Head of caudate nucleus (tissue), 42 donors: Measurements from ENCODE around the gene RAB3C.

Experiments used
- DNase-seq, 42 donors: peaks; one replicate each; pipeline versions ENCODE4 v3.0.0 to v3.0.0-alpha.2; 2020 to 2021; ENCODE audit warnings: mixed read lengths in 7 of 42
- intact Hi-C: fragments of 100-400 bp; cut with DNase I; formaldehyde crosslinking; loops from one replicate; pipeline ENCODE4 v1.15.0; 2022

Gene RAB3C

DNA sequence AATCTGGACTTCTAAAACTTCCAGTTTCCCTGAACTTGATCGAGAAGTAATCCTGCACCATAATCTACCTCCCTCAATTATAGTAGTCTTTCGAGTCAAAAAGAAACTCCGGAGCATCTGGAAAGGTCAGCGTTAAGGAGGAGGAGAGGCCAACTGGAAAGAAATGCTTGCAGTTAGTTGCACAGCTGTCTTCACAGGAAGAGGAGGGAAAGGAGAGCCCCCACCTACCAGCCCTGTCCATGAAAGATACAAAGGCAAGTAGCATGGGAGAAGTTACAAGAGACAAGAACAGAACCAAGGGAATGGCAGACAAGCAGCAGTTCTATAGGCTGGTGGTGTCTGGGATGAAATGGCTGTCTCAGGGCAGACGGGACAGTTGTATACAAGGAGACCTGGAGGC is 170.6 kb downstream of the RAB3C start:
- DNase-seq, result no peak
- intact Hi-C loops, result no loop called here

DNA sequence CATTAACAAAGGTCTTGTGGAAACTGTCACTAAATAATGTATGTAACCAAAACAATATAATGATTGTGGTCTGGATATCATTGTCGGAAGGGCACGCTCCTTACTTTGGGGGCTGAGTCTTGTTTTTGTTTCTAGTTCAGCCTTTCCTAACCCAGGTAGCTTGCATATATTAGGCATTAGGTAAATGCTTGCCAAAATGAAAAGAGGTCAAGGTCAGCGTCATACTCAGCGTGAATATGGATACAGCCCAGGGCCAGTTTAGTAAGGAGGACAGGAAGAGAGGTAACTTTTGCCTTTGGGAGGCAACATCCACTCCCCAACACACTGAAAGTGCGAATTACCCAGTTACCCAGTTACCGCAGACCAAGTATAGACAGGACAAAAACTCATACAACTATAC is 171.4 kb downstream of the RAB3C start:
- intact Hi-C loops, result no loop called here
- no peak for DNase-seq

DNA sequence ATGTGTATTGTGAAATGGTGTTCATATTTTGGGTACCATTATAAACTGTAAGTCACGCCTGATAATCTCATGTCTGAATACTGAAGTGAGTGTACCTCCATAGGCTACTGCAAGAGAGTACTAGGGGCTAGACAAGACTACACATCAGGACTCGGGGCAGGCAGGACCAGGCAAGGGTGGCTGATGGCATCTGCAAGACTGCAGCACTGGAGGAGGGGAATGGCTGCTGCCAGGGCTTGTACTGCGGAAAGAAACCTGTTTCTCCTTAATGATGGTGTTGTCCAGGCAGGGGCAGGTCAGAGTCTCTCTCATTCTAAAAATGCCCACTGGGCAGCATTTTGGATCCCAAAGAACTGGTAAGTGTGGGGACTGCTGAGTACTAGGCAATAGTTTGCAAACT is 172.5 kb downstream of the RAB3C start:
- DNase-seq, result no peak
- intact Hi-C loops, result no loop called here

- DNase-seq, result no peak
- intact Hi-C loops, result no loop called here
Measured at GRCh38 chr5:58759745-58760144, 176.9 kb downstream of the RAB3C start.

DNA sequence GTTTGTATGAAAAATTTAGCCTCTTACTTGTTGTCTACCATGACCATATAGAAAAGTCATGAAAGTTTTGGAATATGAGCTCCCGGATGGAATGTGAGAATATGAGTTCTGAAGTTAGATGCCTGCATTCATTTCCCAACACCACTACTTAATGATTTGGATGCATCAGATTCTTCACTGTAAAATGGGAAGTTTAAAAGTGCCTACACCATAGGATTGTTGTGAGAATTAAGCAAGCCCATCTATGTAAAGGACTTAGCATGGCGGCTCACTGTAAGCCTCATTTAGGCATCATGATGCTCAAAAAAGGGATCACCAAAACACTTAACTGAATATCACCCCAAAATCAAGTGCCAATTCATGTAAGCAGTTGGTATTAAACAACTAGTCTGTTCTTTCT is 177.3 kb downstream of the RAB3C start:
- no peak for DNase-seq
- intact Hi-C loops, result no loop called here

DNA sequence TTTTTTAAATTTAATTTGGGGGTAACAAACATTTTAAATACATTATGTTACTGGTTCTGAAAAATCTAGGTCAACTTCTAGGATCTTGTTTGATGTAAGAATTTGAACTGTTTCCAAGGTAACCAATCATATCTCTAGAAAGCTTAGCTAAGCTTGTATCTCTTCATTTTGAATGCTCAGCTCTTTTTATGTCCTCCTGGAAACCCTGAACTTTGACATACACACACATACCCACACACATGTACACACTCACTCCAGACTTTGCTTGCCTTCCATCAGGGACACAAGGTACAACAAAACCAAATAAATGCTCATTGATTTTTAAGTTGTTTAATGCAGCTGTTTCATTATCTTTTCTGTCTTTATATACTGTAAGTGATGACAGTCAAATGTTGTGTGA is 178.5 kb downstream of the RAB3C start:
- intact Hi-C loops, result no loop called here
- DNase-seq, result no peak

- no peak for DNase-seq
- intact Hi-C loops, result no loop called here
Measured at GRCh38 chr5:58763390-58763789, 180.5 kb downstream of the RAB3C start.

- intact Hi-C loops, result no loop called here
- DNase-seq, result no peak
Measured at GRCh38 chr5:58764199-58764598, 181.3 kb downstream of the RAB3C start.

DNA sequence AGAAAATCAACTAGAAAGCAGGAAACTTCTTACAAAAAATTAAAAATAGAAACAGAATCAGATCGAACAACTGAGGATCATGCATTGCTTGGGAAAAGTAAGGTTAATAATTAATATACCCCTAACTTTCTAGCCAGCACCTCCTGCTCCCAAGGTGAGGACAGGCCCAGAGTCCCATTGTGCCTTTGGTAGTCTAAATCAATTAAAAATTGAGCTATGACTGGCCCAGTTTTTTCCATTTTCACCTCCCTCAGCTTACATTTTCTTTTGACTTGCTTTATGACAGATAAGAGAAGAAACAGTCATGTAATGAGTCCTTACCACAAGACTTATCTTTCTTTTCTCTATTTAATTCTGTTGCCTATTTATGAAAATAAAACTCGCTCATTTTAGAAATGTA is 182.2 kb downstream of the RAB3C start:
- DNase-seq, result no peak
- intact Hi-C loops, result no loop called here

DNA sequence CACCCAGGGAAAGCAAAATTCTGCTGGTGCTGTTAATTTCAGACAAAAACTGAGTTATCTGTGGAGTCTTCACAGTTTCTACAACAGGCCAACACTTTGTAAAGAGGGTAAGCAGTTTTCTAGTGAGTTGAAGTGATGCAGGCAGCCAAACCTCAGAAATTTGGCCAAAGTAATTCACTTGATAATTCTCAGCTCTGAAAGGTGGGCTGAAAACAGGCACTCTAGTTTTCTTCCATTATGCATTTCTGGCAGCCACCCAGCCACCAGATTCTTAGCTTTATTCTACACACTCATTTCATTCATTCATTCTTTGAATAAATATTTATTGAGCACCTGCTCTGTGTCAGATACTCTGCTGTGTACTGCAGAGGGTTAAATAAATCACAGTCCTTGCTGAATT is 184.2 kb downstream of the RAB3C start:
- no peak for DNase-seq
- intact Hi-C loops, result no loop called here

- intact Hi-C loops, result no loop called here
- DNase-seq, result no peak
Measured at GRCh38 chr5:58770136-58770535, 187.3 kb downstream of the RAB3C start.

- DNase-seq, result no peak
- intact Hi-C loops, result no loop called here
Measured at GRCh38 chr5:58771796-58772195, 188.9 kb downstream of the RAB3C start.

GRCh38 chr5:58773744-58774441 is 191.0 kb downstream of the RAB3C start:
- intact Hi-C loops, result no loop called here
- DNase-seq, result peak in 35 of 42 donors; percentile 6 to 64 (median 43)

DNA sequence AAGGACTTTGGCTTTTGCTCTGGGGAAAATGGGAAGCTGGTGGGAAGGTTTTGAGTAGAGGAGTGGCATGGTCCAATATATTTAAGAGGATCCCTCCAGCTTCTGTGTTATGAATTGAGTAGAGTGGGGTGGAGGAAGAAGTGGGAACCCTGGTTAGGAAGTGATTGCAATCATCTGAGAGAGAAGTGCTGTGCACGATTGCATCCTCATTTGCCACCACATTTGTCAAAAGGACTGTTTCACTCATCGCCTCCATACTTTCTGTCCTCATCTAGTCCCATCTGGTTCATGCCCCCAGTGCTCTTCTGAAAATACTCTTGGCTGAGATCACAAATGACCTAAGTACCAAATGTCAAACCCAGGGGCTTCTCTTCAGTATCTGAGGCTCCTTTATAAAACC is 192.1 kb downstream of the RAB3C start:
- intact Hi-C loops, result no loop called here
- DNase-seq, result no peak

- DNase-seq, result no peak
- intact Hi-C loops, result no loop called here
Measured at GRCh38 chr5:58775701-58776262, 192.9 kb downstream of the RAB3C start.

DNA sequence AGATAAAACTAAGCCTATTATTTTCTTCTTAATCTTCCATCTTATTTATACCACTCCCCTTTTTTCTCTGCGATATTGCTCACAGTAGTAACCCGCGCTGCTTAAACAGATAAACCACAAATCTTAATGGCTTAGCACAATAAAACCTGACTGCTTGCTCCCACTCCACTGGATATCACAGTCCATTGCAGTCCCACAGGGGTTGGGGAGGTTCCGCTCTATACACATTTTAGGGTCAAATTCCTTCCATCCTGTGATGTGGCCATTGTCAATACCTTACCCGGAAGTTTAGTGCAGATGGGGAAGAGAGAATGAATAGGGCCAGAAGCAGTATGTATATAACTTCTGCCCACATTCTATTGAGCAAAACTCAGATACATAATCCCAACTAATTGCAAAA is 193.7 kb downstream of the RAB3C start:
- intact Hi-C loops, result no loop called here
- no peak for DNase-seq

GRCh38 chr5:58778888-58779287 is 196.0 kb downstream of the RAB3C start:
- intact Hi-C loops, result no loop called here
- DNase-seq, result no peak

DNA sequence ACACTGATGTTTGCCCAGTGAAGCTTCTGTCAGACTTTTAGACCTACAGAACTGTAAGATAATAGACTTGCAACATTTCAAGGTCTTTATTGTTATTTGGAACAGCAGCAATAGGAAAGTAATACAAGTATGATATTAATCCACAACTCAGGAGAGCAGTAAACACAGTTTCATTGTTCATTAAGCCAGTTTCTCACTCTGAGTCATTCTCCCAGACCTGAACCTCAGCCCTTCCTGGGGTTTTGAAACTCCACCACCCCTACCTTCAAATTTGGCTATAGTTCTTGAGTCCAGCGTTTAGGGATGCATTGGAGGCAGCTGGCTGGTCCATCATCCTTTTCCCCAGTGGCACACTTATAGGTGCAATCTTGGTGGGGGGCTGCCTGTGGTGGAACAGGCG is 203.2 kb downstream of the RAB3C start:
- DNase-seq, result no peak
- intact Hi-C loops, result no loop called here

DNA sequence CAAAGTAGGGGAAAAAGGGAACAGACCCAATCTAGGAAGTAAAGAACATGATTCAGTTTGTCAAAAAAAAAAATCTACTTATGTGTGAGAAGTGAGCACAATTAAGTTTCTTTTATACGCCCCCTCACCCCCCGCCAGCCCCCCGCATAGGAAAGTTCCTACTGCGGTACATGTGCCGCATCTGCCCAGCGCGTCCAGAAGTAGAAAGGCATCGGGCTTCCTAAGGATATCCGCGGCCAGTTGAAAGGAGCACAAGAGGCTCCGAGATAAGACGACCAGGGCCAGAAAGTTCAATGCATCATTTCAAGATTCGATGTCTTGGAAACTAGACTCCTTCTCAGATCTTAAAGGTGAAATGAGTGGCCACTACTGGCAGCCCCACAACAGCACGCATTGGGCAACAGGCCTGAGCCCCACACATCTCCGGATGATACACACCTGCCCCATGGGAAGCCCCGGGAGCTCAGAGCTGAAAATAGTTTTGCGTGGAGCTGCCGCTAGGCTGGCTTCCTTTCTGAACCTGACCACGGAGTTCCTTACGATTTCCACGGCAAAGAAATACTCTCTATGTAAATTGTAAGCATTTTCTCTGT is 203.9 kb downstream of the RAB3C start:
- DNase-seq, result peak in 8 of 42 donors; percentile 10 to 27 (median 19)
- intact Hi-C loops, result no loop called here

GRCh38 chr5:58787987-58788386 is 205.1 kb downstream of the RAB3C start:
- no peak for DNase-seq

More at GRCh38 chr5:58787987-58788386, 205.1 kb downstream of the RAB3C start:
- intact Hi-C loops, result no loop called here
